ENCODE results near the gene RAPH1. TPM values are rescaled to one million over a fixed set of nuclear protein-coding genes. Genes with fewer than 3 reads are reported as not detected.
A peak's percentile ranks its signal among the peaks of the same experiment; 100 is the strongest.
"Not testable (repeated sequence)": the region's sequence is repeated elsewhere in the genome, so short reads cannot be mapped to it uniquely, and the experiment has no call there.

The RAPH1 gene
- total RNA-seq, 1 experiment from 2014 or later, result 1.9 TPM

GRCh38 chr2:203550266-203550665 is 15.2 kb upstream of the RAPH1 start:
- no peak for DNase-seq (ENCODE audit: low read depth)
- in situ Hi-C loops (cut with HindIII; ENCODE audit: low pct_unique_long_range_greater_than_20kb, low sequenced_read_pairs), result no loop called here

- DNase-seq (ENCODE audit: low read depth), result no peak
- in situ Hi-C loops (cut with HindIII; ENCODE audit: low pct_unique_long_range_greater_than_20kb, low sequenced_read_pairs), result no loop called here
These were observed 14.3 kb upstream of the RAPH1 start for GRCh38 chr2:203549406-203549805.

GRCh38 chr2:203548887-203549286 is 13.8 kb upstream of the RAPH1 start:
- in situ Hi-C loops (cut with HindIII; ENCODE audit: low pct_unique_long_range_greater_than_20kb, low sequenced_read_pairs), result no loop called here
- no peak for DNase-seq (ENCODE audit: low read depth)

- in situ Hi-C loops (cut with HindIII; ENCODE audit: low pct_unique_long_range_greater_than_20kb, low sequenced_read_pairs), result no loop called here
- DNase-seq (ENCODE audit: low read depth), result no peak
These were observed 12.3 kb upstream of the RAPH1 start for GRCh38 chr2:203547356-203547755.

- in situ Hi-C loops (cut with HindIII; ENCODE audit: low pct_unique_long_range_greater_than_20kb, low sequenced_read_pairs), result no loop called here
- no peak for DNase-seq (ENCODE audit: low read depth)
These were observed 9.3 kb upstream of the RAPH1 start for GRCh38 chr2:203544402-203544801.

- DNase-seq (ENCODE audit: low read depth), result no peak
- in situ Hi-C loops (cut with HindIII; ENCODE audit: low pct_unique_long_range_greater_than_20kb, low sequenced_read_pairs), result no loop called here
These were observed 8.8 kb upstream of the RAPH1 start for GRCh38 chr2:203543898-203544328.

GRCh38 chr2:203540598-203540997 is 5.5 kb upstream of the RAPH1 start:
- DNase-seq (ENCODE audit: low read depth); in situ Hi-C loops (cut with HindIII; ENCODE audit: low pct_unique_long_range_greater_than_20kb, low sequenced_read_pairs): not testable (repeated sequence)

GRCh38 chr2:203538237-203538636 is 3.1 kb upstream of the RAPH1 start:
- in situ Hi-C loops (cut with HindIII; ENCODE audit: low pct_unique_long_range_greater_than_20kb, low sequenced_read_pairs); DNase-seq (ENCODE audit: low read depth): not testable (repeated sequence)

GRCh38 chr2:203536586-203536951 is 1.5 kb upstream of the RAPH1 start:
- DNase-seq (ENCODE audit: low read depth); in situ Hi-C loops (cut with HindIII; ENCODE audit: low pct_unique_long_range_greater_than_20kb, low sequenced_read_pairs): not testable (repeated sequence)

GRCh38 chr2:203535784-203536585 is 884 bp upstream of the RAPH1 start:
- no peak for DNase-seq (ENCODE audit: low read depth)
- in situ Hi-C loops (cut with HindIII; ENCODE audit: low pct_unique_long_range_greater_than_20kb, low sequenced_read_pairs), result no loop called here

GRCh38 chr2:203534621-203535077 is 452 bp downstream of the RAPH1 start:
- DNase-seq (ENCODE audit: low read depth), result no peak

GRCh38 chr2:203533676-203534591 is 1.2 kb downstream of the RAPH1 start:
- peak; percentile 39 for DNase-seq (ENCODE audit: low read depth)
- in situ Hi-C loops (cut with HindIII; ENCODE audit: low pct_unique_long_range_greater_than_20kb, low sequenced_read_pairs), result no loop called here

More at GRCh38 chr2:203534621-203535077, 452 bp downstream of the RAPH1 start:
- in situ Hi-C loops (cut with HindIII; ENCODE audit: low pct_unique_long_range_greater_than_20kb, low sequenced_read_pairs), result no loop called here

GRCh38 chr2:203532957-203533658 is 2.0 kb downstream of the RAPH1 start:
- peak; percentile 16 for DNase-seq (ENCODE audit: low read depth)
- in situ Hi-C loops (cut with HindIII; ENCODE audit: low pct_unique_long_range_greater_than_20kb, low sequenced_read_pairs), result no loop called here

- in situ Hi-C loops (cut with HindIII; ENCODE audit: low pct_unique_long_range_greater_than_20kb, low sequenced_read_pairs), result no loop called here
- DNase-seq (ENCODE audit: low read depth), result no peak
These were observed 7.4 kb downstream of the RAPH1 start for GRCh38 chr2:203527719-203528118.

GRCh38 chr2:203513268-203513667 is 21.8 kb downstream of the RAPH1 start:
- in situ Hi-C loops (cut with HindIII; ENCODE audit: low pct_unique_long_range_greater_than_20kb, low sequenced_read_pairs), result not testable (repeated sequence)

GRCh38 chr2:203510941-203511305 is 24.2 kb downstream of the RAPH1 start:
- DNase-seq (ENCODE audit: low read depth), result no peak
- in situ Hi-C loops (cut with HindIII; ENCODE audit: low pct_unique_long_range_greater_than_20kb, low sequenced_read_pairs), result no loop called here

More at GRCh38 chr2:203513268-203513667, 21.8 kb downstream of the RAPH1 start:
- not testable (repeated sequence) for DNase-seq (ENCODE audit: low read depth)

GRCh38 chr2:203510256-203510940 is 24.7 kb downstream of the RAPH1 start:
- in situ Hi-C loops (cut with HindIII; ENCODE audit: low pct_unique_long_range_greater_than_20kb, low sequenced_read_pairs), result no loop called here
- no peak for DNase-seq (ENCODE audit: low read depth)

GRCh38 chr2:203503460-203503859 is 31.6 kb downstream of the RAPH1 start:
- in situ Hi-C loops (cut with HindIII; ENCODE audit: low pct_unique_long_range_greater_than_20kb, low sequenced_read_pairs); DNase-seq (ENCODE audit: low read depth): not testable (repeated sequence)
